H9 (cell line): ENCODE results near the gene TMC8. TPM values are rescaled to one million over a fixed set of nuclear protein-coding genes. Genes with fewer than 3 reads are reported as not detected.
A peak's percentile ranks its signal among the peaks of the same experiment; 100 is the strongest.

Experiments
- DNase-seq: peaks from one replicate; pipeline ENCODE4 v3.0.0-alpha.2; 2017
- H2AFZ ChIP-seq: one replicate; pipeline ENCODE4 v1.6.1; 2013; ENCODE audit warnings: mild to moderate bottlenecking, low read length, control low read depth, moderate library complexity
- H2AK5ac ChIP-seq: 2 replicates; pipeline ENCODE4 v1.6.1; 2013; ENCODE audit warnings: low read length, control low read depth, mixed read lengths; ENCODE audit not compliant: insufficient read length
- H2BK120ac ChIP-seq: one replicate; pipeline ENCODE4 v1.6.1; 2013; ENCODE audit warnings: low read depth, mild to moderate bottlenecking, low read length, control low read depth, inconsistent platforms; ENCODE audit not compliant: poor library complexity, severe bottlenecking
- H2BK12ac ChIP-seq: 2 replicates; pipeline ENCODE4 v1.6.1; 2013; ENCODE audit warnings: low read length, control low read depth, mixed read lengths, low read depth; ENCODE audit not compliant: insufficient read length
- H2BK15ac ChIP-seq: 2 replicates; pipeline ENCODE4 v1.6.1; 2013; ENCODE audit warnings: low read depth, low read length, control low read depth
- H2BK20ac ChIP-seq: one replicate; pipeline ENCODE4 v1.6.1; 2013; ENCODE audit warnings: low read depth, mild to moderate bottlenecking, low read length, control low read depth, inconsistent platforms; ENCODE audit not compliant: poor library complexity, severe bottlenecking
- H2BK5ac ChIP-seq: 2 replicates; pipeline ENCODE4 v1.6.1; 2013; ENCODE audit warnings: low read length, control low read depth, mixed read lengths; ENCODE audit not compliant: insufficient read length
- H3K14ac ChIP-seq: 2 replicates; pipeline ENCODE4 v1.6.1; 2013; ENCODE audit warnings: low read length, control low read depth; ENCODE audit not compliant: insufficient read depth
- H3K18ac ChIP-seq: 2 replicates; pipeline ENCODE4 v1.6.1; 2013; ENCODE audit warnings: low read depth, mild to moderate bottlenecking, mixed read lengths, low read length, control low read depth; ENCODE audit not compliant: insufficient read length
- H3K23ac ChIP-seq: 2 replicates; pipeline ENCODE4 v1.6.1; 2013; ENCODE audit warnings: low read length, control low read depth, mixed read lengths, low read depth; ENCODE audit not compliant: insufficient read length
- H3K23me2 ChIP-seq: 2 replicates; pipeline ENCODE4 v1.6.1; 2013; ENCODE audit warnings: low read depth, mild to moderate bottlenecking, mixed read lengths, low read length, control low read depth; ENCODE audit not compliant: insufficient read length, poor library complexity, severe bottlenecking
- H3K27ac ChIP-seq: 2 replicates; pipeline ENCODE4 v1.5.1; 2013; ENCODE audit warnings: low read length, control low read depth, mixed read lengths, low read depth; ENCODE audit not compliant: insufficient read length
- H3K27me3 ChIP-seq: 2 replicates; pipeline ENCODE4 v1.6.1; 2013; ENCODE audit warnings: low read length, control low read depth, inconsistent platforms; ENCODE audit not compliant: insufficient read depth
- H3K4ac ChIP-seq: 2 replicates; pipeline ENCODE4 v1.6.1; 2013; ENCODE audit warnings: low read depth, mild to moderate bottlenecking, control low read depth, inconsistent platforms, low read length, moderate library complexity
- H3K4me1 ChIP-seq: 2 replicates; pipeline ENCODE4 v1.6.1; 2013; ENCODE audit warnings: low read length, control low read depth, inconsistent platforms; ENCODE audit not compliant: insufficient read depth
- H3K4me2 ChIP-seq: 2 replicates; pipeline ENCODE4 v1.6.1; 2013; ENCODE audit warnings: low read length, control low read depth, mixed read lengths; ENCODE audit not compliant: insufficient read length, insufficient read depth
- H3K56ac ChIP-seq: 2 replicates; pipeline ENCODE4 v1.6.1; 2013; ENCODE audit warnings: low read depth, mild to moderate bottlenecking, mixed read lengths, low read length, control low read depth; ENCODE audit not compliant: insufficient read length
- H3K79me1 ChIP-seq: 2 replicates; pipeline ENCODE4 v1.6.1; 2013; ENCODE audit warnings: low read depth, mild to moderate bottlenecking, moderate library complexity, low read length, control low read depth, inconsistent platforms; ENCODE audit not compliant: insufficient read depth, poor library complexity, severe bottlenecking
- H3K79me2 ChIP-seq: 2 replicates; pipeline ENCODE4 v1.6.1; 2013; ENCODE audit warnings: low read length, control low read depth, inconsistent platforms; ENCODE audit not compliant: insufficient read depth
- H3K9ac ChIP-seq: 2 replicates; pipeline ENCODE4 v1.6.1; 2013; ENCODE audit warnings: low read length, control low read depth, mixed read lengths; ENCODE audit not compliant: insufficient read length; ENCODE audit errors: extremely low read depth
- H3K9me3 ChIP-seq: one replicate; pipeline ENCODE4 v1.6.1; 2013; ENCODE audit warnings: low read depth, low read length, inconsistent platforms; ENCODE audit not compliant: control insufficient read depth
- H3T11ph ChIP-seq: one replicate; pipeline ENCODE4 v1.6.1; 2013; ENCODE audit warnings: mild to moderate bottlenecking, low read length, control low read depth, inconsistent platforms
- H4K20me1 ChIP-seq: one replicate; pipeline ENCODE4 v1.6.1; 2013; ENCODE audit not compliant: control insufficient read depth, insufficient read length, insufficient read depth
- H4K5ac ChIP-seq: 2 replicates; pipeline ENCODE4 v1.6.1; 2013; ENCODE audit warnings: low read depth, mild to moderate bottlenecking, mixed read lengths, low read length, control low read depth; ENCODE audit not compliant: insufficient read length
- H4K8ac ChIP-seq: replicated peaks from 2 replicates; pipeline ENCODE4 v1.6.1; 2013; ENCODE audit warnings: low read length, control low read depth, mixed read lengths, low read depth; ENCODE audit not compliant: insufficient read length
- H4K91ac ChIP-seq: 2 replicates; pipeline ENCODE4 v1.6.1; 2013; ENCODE audit warnings: low read depth, mild to moderate bottlenecking, moderate library complexity, mixed read lengths, low read length, control low read depth; ENCODE audit not compliant: insufficient read length
- H3K27ac Mint-ChIP-seq, 3 experiments: 2 replicates in 2 of 3; 3 replicates in 1 of 3; pipeline ENCODE4 v1.8.0; 2020 to 2021; ENCODE audit warnings: mixed read lengths in 3 of 3, mild to moderate bottlenecking in 1 of 3, moderate library complexity in 1 of 3
- H3K27me3 Mint-ChIP-seq: 2 replicates; pipeline ENCODE4 v1.8.0; 2021; ENCODE audit warnings: low read depth, mild to moderate bottlenecking, moderate library complexity, mixed read lengths
- H3K36me3 Mint-ChIP-seq, 3 experiments: 2 replicates in 2 of 3; 3 replicates in 1 of 3; pipeline ENCODE4 v1.8.0; 2020 to 2021; ENCODE audit warnings: low read depth in 3 of 3, mixed read lengths in 3 of 3; ENCODE audit not compliant: insufficient read depth in 1 of 3
- H3K4me1 Mint-ChIP-seq, 2 experiments: 2 replicates each; pipeline ENCODE4 v1.8.0; 2020; ENCODE audit warnings: mixed read lengths in 2 of 2
- H3K4me3 Mint-ChIP-seq, 2 experiments: 2 replicates in 1 of 2; 3 replicates in 1 of 2; pipeline ENCODE4 v1.8.0; 2020 to 2021; ENCODE audit warnings: mild to moderate bottlenecking in 2 of 2, mixed read lengths in 2 of 2, moderate library complexity in 1 of 2
- H3K9me3 Mint-ChIP-seq, 2 experiments: 2 replicates in 1 of 2; 3 replicates in 1 of 2; pipeline ENCODE4 v1.8.0; 2020; ENCODE audit warnings: mild to moderate bottlenecking in 2 of 2, mixed read lengths in 2 of 2, moderate library complexity in 1 of 2
- WGBS: extraction: QIAGEN DNeasy Blood & Tissue Kit; methylation state at CpG from one replicate; pipeline ENCODE4 v1.1.7; 2013; ENCODE audit warnings: missing lambda C conversion rate, low lambda C conversion rate, mixed read lengths; ENCODE audit not compliant: insufficient read length; ENCODE audit errors: extremely low coverage; 5-methylcytosine and 5-hydroxymethylcytosine counted together
- total RNA-seq: library from RNA; stranded (reverse); gene quantifications from 2 replicates; pipeline ENCODE4 v1.2.1, GENCODE V29; 2021
- TF ChIP-seq, protein P1 (sequence below): fragments of 200-600 bp; sonication (generic); conservative IDR thresholded peaks from 3 replicates; pipeline ENCODE4 v1.8.0; 2021; ENCODE audit warnings: antibody characterized with exemption, mild to moderate bottlenecking

Gene TMC8
- total RNA-seq, 1 experiment from 2014 or later: 1.0 TPM

DNA sequence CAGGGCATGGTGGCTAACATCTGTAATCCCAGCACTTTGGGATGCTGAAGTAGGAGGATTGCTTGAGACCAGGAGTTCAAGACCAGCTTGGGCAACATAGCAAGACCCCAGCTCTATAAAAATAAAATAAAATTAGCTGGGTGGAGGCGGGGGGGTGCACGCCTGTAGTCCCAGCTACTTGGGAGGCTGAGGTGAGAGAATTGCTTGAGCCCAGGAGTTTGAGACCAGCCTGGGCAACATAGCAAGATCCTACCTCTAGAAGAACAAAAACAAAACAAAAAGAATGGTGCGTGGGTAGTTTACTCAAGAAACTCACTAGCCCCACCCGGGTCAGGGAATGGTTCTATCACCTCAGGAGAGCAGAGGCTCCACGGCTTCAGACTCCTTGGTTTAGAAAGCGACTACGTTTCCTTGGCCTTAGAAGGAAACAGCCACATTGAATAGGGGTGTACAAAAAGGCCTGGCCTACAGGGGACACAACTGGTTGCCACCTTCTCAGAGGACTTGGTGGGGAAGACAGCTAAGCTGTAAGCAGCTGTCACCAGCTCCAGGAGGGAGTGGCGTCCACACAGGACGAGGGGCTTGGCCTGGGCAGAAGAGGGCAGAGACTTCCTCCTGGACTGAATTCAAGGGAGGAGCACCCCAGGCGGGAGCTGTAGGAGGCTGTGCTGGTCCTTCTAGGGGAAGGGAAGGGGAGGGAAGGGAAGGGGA lies 55.6 kb downstream of the TMC8 start:
- H3K23me2 ChIP-seq: peaks cover 6% of the 10 kb centered on the region
- peak overlapping the region; percentile 80 for H3K4me2 ChIP-seq
- H4K91ac ChIP-seq: no peak overlapping the region
- peaks cover 9% of the 10 kb centered on the region; the same call in 1 of the 2 replicates for H3K79me2 ChIP-seq
- Mint-ChIP-seq H3K4me3 (peak overlapping the region; percentile 84 to 85), H3K27me3 (no peaks in the 10 kb centered on the region), H3K9me3 (no peaks in the 10 kb centered on the region), H3K36me3 (peaks cover 35 to 58% (median 57%) of the 10 kb centered on the region in 3 experiments; a peak in 6 of 7 replicates), H3K27ac (peak overlapping the region in 2 of 3 experiments; percentile 83 to 88; a peak in 3 of 7 replicates), H3K4me1 (peaks cover 24 to 35% of the 10 kb centered on the region in 2 experiments)
- no peak overlapping the region for H3K18ac ChIP-seq
- peak overlapping the region; percentile 78 for H3K9ac ChIP-seq
- H3K27ac ChIP-seq: no peak overlapping the region
- H2BK15ac ChIP-seq: no peak overlapping the region
- no peak overlapping the region for H4K5ac ChIP-seq
- H2AK5ac ChIP-seq: no peak overlapping the region
- H2AFZ ChIP-seq: no peak overlapping the region
- H2BK20ac ChIP-seq: no peak overlapping the region
- no CpG with 5 or more reads among the region's 10 CpGs for WGBS
- no peak overlapping the region for H3T11ph ChIP-seq
- no peak overlapping the region for H2BK12ac ChIP-seq
- no peak overlapping the region for H4K8ac ChIP-seq
- H3K23ac ChIP-seq: no peak overlapping the region
- no peak overlapping the region for H2BK120ac ChIP-seq
- H4K20me1 ChIP-seq: no peaks in the 10 kb centered on the region
- no peak overlapping the region for H3K4ac ChIP-seq
- no peaks in the 10 kb centered on the region for H3K4me1 ChIP-seq
- H3K56ac ChIP-seq: no peak overlapping the region
- no peak for DNase-seq
- H2BK5ac ChIP-seq: no peak overlapping the region
- H3K14ac ChIP-seq: no peak overlapping the region
- peaks cover 2% of the 10 kb centered on the region for H3K79me1 ChIP-seq
- TF ChIP-seq, protein P1, sequence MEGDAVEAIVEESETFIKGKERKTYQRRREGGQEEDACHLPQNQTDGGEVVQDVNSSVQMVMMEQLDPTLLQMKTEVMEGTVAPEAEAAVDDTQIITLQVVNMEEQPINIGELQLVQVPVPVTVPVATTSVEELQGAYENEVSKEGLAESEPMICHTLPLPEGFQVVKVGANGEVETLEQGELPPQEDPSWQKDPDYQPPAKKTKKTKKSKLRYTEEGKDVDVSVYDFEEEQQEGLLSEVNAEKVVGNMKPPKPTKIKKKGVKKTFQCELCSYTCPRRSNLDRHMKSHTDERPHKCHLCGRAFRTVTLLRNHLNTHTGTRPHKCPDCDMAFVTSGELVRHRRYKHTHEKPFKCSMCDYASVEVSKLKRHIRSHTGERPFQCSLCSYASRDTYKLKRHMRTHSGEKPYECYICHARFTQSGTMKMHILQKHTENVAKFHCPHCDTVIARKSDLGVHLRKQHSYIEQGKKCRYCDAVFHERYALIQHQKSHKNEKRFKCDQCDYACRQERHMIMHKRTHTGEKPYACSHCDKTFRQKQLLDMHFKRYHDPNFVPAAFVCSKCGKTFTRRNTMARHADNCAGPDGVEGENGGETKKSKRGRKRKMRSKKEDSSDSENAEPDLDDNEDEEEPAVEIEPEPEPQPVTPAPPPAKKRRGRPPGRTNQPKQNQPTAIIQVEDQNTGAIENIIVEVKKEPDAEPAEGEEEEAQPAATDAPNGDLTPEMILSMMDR: no peak
- no peaks in the 10 kb centered on the region for H3K27me3 ChIP-seq
- no peaks in the 10 kb centered on the region for H3K9me3 ChIP-seq
